ENCODE data around the gene BMP6.

BMP6 gene

DNA sequence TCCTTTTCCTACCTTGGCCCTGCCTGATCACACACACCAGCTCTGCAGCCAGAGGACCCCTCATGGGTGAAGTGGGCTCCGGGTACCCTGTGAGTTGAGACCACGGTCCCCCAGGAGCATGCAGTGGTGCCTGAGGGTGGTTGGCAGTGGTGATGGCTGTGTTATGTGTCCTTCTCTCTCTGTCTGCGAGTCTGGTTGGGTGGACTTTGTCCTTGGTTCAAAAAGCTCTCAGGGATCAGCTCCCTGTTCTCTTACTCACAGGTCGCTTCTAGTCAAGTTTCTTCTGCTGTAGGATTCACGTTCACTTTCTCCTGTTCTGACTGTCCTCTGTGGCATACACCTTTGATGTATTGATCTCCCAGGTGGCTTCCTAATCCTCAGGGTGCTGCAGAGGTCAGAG lies 100.1 kb downstream of the BMP6 start:
- DNase-seq, result no peak

DNA sequence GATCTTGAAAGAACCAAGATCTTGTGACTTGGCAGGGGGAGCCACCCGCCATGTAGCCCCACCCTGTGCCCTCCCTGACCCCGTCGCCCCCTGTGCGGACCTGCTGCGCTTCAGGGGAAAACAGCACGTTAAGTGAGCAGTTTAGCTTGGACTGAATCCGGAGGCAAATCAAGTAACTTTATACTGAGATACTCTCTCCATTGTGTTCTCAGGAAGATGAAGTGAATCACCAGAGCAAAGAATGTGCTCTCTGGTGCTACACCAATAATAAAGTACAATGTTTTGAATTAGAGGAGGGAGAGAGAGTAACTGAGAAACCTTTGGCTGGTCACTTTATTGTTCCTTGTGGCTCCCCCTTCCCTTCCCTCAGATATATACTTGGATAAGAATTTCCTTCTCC lies 101.2 kb downstream of the BMP6 start:
- DNase-seq, result no peak

DNA sequence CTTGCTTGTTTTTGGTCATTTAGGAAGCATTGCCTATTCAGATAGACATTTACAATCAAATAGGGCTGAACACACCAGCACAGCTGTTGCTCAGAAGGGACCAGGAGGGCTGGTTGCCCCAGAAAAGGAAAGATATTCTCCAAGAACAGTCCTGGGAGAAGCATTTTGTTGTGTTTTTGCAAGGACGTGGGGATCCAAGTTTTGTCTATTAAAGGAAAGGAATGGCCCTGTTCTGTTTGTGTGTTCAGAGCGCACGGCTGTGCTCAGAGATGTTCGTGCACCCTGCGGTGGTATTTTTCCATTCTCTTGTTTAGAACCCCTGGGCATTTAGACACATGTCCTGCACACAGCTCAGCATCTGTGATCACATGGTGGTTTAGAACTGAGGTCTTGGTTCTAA lies 102.2 kb downstream of the BMP6 start:
- DNase-seq, result no peak

DNA sequence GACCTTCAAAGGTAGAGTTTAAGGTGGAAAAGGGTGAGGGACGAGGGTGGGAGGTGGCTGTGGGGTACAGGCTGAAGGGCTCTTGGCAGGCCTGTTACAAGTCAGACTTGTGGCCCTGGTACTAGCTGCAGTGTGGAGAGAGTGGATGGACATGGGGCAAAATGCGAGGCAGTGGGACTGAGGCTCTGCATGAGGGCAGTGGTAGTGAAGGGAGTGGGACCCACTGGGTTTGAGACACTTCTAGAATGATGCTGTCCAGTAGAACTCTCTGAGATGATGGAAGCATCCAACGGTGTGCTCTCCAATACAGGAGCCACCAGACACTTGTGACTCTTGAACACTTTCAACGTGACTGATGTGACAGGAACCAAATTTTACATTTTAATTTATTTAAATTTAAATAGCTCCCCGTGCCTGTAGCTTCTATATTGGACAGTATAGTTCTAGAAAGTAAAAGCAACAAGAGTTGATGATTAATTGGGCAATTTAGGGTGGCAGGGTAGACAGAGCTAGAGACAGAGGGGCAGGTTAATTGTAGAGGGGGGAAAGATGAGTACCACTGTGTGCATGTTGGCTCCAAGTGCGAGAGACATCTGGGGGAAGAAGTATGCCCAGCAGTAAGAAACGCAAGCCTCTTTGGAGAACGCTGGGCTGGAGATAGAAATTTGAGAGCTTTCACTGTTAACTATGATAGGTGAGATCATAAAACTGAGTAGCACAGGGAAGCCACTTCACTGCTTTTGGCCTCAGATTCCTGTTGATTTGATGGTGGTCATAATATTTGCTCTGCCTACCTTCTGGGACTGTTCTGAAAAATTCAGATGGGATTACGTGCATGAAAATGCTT lies 107.2 kb downstream of the BMP6 start:
- DNase-seq, result no peak

DNA sequence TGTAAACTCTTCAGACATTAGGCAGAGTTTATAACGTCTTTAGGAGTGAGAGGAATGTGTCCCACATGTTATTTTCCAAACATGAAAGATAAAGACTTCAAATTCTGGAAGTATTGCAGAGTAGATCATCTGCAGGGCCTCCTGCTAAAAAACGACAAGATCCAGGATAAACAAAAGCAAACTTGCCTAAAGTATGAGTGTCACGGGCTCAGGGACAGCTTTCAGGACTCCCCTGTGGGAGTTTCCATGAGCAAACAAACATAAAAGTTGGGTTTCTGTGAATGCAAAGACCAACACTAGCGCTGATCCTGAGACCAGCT lies 107.8 kb downstream of the BMP6 start:
- no peak for DNase-seq

DNA sequence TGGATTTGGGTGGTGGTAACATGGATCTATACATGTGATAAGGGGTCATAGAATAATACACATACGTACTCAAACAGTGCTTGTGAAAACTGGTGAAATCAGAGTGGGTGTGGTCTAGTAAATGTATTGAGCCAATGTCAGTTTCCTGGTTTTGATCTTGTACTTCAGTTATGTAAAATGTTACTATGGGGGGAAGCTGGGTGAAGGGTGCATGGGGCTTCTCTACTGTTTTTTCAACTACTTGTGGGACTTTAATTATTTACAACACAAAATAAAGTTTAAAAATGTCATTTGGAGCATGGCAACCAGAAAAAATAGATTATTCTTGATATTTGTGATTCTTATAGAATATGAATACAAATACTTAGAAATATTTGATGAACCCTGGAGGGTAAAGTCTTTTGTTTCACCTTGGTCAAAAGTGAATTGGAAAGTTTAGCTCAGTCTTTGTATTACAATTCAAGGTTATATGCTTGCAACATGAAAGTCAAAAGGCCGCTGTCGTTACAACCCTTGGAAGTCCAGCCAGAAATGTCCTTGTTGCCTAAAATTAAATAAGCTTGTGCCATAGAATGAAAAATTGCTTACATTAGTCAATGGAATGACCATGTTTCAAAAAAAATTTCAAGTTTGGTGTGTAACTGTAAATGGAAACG lies 110.6 kb downstream of the BMP6 start:
- no peak for DNase-seq

DNA sequence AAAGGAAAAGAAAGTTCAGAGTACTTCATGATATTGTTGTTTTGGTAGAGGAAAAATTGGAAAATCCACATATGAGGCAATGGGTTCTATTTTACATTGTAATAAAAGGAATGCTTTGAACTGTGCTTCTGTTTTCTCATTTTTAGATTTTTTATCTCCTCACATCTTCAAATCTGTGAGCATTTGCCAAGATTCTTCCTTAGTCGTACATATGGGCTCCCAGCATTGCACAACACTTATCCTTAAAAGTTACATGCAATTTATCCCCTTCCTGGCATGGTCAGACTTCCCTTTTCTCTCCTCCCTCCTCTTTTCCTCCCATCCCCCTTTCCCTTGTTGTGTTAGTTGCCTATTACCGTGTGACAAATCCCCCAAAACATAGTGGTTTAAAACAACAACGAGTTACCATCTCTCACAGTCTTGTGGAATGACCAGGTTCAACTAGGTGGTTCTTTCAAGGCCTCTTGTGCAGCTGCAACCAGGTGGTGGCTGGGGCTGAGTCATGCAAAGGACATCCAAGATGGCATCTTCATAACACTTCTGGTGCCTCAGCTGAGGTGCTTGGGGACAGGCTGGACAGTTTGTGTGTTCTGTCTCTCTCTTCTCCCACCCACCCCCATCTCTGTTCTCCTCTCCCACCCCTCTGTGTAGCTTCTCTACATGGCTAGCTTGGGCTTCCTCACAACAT lies 116.0 kb downstream of the BMP6 start:
- no peak for DNase-seq

DNA sequence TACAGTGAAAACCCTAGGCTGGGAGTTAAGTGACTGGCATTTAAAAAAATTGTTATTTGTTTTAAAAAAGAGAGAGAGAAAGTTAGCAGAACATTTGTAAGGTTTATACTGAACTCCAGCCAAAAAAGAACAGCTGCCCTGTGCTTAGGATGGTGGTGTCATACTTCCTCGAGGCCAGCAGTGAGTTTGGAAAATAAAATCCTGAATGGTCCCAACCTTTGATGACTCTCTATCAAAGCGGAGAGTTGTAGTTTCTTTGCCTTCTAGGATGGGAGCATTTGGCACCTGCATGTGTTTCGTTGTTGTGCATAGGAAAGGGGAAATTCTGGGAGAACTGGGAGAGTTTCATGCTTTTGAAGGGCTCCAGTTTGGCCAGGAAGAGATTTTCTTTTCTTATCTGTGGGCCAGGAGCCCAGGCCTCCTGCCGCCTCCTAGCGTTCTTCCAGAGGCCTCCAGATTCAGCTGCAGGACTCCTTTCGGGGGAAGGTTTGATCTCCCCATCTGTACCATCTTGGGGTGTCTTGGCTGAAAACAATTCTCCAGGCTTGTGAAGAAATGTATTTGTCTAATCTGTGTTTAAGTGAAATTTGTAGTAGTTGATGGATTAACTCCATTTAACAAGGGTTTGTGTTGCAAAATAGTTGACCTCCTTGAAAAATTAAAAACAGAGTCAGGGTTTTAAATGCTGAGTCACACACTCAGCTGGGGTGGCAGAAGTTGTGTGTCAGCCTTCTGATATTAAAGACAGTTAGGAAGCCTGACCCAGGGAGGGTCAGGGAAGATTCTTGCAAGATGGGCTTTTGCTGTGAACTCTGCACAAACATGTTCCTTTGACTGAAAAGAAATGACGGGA lies 121.3 kb downstream of the BMP6 start:
- no peak for DNase-seq

DNA sequence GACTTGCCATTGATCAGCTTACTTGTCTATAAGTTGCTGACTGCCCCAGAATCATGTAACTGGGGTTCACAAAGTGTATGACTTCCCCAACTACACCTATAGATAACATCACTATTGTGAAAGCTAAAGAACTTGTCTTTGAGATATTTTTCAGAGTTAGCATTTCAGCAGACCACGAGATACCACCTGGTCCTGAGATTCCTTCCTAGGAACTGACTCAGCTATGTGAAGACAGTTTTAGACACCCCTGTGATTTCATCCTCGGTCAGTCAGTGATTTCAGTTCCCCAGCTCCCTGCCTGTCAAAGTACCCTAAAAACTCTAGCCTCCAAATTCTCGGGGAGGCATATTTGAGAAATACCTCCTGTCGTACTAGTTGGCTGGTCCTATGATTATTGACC lies 122.3 kb downstream of the BMP6 start:
- no peak for DNase-seq

DNA sequence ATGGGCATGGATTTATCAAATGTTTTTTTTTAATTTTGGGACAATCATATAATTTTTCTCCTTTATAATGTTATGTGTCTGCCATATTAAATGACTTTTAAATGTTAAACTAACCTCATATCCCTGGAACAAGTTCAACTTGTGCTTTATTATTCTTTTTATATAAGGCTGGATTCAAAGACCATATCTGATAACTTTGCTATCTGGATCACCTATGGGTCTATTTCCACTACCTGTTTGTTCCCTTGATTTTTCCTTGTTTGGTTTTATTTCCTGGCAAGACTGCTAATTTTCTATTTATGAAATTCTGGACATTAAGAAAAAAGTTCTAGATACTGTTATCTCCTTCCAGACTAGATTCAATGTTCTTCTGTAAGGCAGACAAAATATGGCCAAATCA lies 125.9 kb downstream of the BMP6 start:
- no peak for DNase-seq

DNA sequence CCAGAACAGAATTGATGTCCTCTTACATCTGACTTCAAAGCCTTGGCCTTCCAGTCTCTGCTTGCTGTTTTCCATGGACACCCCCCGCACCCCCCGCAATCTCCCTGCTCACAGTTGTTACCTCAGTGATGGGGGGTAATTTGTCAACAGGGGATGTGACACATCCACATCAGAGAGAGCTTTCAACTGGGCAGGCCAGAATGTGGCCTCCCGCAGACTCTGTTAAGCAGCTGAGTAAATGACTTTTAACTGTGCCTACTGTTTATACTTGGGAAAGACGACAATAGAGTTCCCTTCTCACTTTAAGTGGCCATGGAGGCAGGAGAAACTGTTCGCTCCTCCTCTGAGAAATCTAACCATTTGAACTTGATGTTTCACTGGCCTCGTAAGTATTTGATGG lies 133.7 kb downstream of the BMP6 start:
- DNase-seq, result no peak

DNA sequence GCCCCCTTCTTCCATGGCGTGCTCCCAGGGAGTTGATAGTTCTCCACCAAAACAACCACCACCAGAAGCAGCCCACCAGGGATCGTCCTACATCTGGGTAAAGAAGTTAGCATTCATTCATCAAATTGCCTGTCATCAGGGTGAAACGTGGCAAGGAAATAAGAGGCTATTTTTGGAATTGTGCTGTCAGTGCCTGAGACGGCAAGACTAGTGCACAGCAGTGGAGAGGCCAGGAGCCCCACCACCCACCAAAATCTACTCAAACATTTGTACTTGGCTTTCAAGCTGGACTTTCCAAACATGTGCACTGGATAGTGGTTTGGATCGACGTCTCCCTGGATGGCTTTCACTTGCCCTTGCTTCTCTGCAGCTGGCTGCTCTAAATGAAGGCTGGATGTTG lies 139.9 kb downstream of the BMP6 start:
- DNase-seq, result no peak

DNA sequence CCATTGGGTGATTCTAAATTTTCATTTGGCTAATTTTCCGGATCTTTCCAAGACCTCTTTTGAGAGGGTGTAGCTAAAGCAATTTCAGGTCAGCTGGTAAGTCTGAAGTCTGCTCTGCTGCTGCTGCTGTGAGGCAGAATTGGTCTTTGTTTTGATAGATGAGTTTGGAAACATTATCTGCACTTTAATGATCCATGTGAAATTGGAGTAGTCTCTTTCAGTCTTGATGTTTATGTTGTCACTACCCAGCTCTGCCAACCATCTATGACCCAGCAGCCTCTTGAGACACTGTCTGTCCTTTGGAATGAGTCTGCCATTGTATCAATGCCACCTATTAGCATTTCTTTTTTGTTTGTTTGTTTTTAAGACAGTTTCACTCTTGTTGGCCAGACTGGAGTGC lies 140.6 kb downstream of the BMP6 start:
- no peak for DNase-seq

DNA sequence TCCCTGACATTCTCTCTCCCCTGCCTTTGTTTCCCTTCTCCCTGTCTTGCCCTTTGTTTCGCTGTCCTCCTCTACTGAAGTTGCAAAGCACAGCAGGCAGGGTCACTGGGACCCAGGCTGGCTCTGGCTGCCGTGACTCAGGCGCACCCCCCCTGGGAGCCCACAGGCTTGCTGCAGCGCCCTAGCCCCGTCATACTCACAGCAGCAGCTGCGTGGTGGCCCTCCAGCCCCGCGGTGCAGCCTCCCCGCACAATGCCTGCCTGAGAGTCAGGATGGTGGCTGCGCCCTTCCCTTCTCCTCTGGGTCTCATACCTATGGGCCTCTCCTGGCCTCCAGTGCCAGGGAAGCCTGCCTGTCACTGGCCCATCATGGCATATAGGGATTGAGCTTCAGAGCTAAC lies 143.0 kb downstream of the BMP6 start:
- no peak for DNase-seq

DNA sequence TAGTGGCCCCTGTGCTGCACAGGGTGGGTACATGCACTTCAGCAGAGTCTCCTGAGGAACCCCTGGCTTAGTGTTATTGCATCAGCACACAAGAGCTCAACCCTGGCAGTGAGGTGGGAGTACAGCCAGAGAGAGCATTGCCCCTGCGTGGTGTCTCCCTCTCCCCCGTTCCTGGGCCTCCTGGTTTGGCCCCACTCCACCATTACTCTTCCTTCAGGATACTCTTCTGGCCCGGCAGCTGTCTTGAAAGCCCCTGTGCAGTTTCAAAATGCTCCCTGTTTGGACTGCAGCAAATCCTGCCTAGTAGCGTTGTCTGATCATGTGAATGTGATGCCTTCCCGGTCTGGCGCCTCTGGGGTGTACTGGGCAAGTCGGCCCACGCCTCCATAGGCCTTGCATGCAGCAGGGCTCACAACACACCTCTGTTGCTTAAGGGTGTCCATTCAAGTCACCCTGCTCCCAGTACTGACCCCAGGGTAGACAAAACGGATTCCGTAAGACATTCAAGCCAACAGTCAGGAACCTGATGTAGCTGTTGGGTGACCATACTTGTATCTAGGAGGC lies 152.6 kb downstream of the BMP6 start:
- no peak for DNase-seq

DNA sequence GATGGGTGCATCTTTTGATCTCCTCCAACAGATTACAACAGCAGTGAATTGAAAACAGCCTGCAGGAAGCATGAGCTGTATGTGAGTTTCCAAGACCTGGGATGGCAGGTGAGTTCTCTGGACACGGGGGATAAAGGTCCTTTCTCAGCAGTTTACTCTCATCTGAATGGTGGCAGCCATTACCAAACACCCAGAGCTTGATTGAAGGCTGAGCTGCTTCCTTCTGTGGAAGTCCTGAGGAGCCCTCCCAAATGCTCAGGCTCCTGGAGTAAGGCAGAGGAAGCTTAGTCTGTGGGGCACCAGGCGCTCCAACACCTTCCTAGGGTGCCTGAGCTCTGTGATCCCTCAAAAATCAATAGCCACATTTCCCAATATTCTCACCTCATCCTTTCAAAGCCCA lies 153.1 kb downstream of the BMP6 start:
- DNase-seq, result no peak

DNA sequence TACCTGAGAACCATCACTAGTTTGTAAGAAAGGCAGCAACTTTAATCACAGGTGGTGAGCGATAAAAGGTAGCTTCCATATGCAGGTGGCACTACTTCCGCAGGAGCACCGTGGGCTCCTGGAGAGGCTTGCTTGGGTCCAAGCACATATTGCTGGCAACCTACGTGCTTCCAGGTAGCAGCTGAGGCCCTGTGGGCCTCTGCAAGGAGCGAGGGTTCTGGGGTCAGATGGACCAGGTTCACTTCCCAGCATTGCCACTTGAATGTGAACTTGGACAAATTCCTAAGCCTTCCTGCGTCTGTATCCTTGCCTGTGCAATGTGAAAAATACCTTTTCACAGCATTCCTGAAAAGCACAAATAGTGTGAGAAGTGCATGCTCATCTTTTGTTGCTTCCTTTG lies 153.7 kb downstream of the BMP6 start:
- no peak for DNase-seq

DNA sequence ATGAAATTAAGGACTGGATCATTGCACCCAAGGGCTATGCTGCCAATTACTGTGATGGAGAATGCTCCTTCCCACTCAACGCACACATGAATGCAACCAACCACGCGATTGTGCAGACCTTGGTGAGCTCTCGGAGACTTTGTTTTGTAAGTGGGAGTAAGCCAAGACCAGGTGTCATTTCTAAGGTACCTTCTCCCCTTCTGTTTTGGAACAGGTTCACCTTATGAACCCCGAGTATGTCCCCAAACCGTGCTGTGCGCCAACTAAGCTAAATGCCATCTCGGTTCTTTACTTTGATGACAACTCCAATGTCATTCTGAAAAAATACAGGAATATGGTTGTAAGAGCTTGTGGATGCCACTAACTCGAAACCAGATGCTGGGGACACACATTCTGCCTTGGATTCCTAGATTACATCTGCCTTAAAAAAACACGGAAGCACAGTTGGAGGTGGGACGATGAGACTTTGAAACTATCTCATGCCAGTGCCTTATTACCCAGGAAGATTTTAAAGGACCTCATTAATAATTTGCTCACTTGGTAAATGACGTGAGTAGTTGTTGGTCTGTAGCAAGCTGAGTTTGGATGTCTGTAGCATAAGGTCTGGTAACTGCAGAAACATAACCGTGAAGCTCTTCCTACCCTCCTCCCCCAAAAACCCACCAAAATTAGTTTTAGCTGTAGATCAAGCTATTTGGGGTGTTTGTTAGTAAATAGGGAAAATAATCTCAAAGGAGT lies 154.2 kb downstream of the BMP6 start:
- no peak for DNase-seq

DNA sequence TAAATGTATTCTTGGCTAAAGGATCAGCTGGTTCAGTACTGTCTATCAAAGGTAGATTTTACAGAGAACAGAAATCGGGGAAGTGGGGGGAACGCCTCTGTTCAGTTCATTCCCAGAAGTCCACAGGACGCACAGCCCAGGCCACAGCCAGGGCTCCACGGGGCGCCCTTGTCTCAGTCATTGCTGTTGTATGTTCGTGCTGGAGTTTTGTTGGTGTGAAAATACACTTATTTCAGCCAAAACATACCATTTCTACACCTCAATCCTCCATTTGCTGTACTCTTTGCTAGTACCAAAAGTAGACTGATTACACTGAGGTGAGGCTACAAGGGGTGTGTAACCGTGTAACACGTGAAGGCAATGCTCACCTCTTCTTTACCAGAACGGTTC lies 154.8 kb downstream of the BMP6 start:
- no peak for DNase-seq

DNA sequence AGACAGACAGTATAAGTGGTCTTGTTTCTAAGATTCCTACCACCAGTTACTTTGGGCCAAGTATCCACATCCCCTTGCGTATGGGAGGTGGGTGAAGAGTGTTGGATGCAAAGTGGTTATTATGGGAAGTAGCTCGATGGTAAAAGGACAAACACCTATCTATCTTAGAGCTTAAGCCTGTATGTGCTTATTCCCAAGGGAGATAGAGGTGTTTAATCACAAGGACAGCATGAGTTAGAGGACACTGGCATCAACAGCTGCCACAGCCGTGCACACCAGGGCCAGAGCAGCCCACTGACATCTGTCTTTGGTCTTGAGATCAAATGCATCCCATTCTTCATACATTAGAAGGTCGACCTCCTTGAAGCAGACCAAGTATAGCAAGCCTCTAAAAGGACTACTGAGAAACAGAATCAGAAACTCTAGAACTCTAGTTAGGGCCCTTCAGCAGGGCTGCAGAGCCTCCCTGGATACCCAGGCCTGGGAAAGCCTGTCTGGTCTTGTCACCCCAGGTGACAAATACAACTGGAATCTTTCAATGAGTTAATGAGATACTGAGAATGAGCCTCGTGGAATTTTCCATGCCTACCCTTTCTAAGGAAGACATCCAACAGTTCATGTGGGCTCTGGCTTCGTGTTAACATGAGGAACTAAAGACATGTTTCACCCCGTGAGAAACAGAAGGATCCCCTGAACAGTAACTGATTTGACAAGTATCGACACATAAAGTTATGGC lies 156.0 kb downstream of the BMP6 start:
- DNase-seq, result no peak
